ENCODE measurements around the gene HAGH. TPM values are rescaled to one million over a fixed set of nuclear protein-coding genes. Genes with fewer than 3 reads are reported as not detected.
"Not testable (repeated sequence)": the region's sequence is repeated elsewhere in the genome, so short reads cannot be mapped to it uniquely, and the experiment has no call there.

Gene HAGH
- total RNA-seq, 1 donor from 2014 or later, result 31.1 TPM

- no peak for DNase-seq
These were observed 16.5 kb downstream of the HAGH start for GRCh38 chr16:1810106-1810505.

GRCh38 chr16:1809281-1809801, 17.3 kb downstream of the HAGH start:
- DNase-seq, result no peak

- no peak for DNase-seq
These were observed 17.9 kb downstream of the HAGH start for GRCh38 chr16:1808691-1809090.

- no peak for DNase-seq
These were observed 19.0 kb downstream of the HAGH start for GRCh38 chr16:1807626-1808025.

- DNase-seq, result no peak
These were observed 25.9 kb downstream of the HAGH start for GRCh38 chr16:1800701-1801100.

GRCh38 chr16:1799263-1799662, 27.4 kb downstream of the HAGH start:
- not testable (repeated sequence) for DNase-seq

- DNase-seq, result no peak
These were observed 31.5 kb downstream of the HAGH start for GRCh38 chr16:1794908-1795666.

- DNase-seq, result no peak
These were observed 32.3 kb downstream of the HAGH start for GRCh38 chr16:1794221-1794871.

- no peak for DNase-seq
These were observed 32.9 kb downstream of the HAGH start, which contains the start of gene IGFALS for GRCh38 chr16:1793578-1794220. Gene IGFALS, minus strand, starts transcription at chr16:1793705. Its CDS starts 53 bp downstream, at chr16:1793652.

GRCh38 chr16:1792836-1793577, 33.6 kb downstream of the HAGH start:
- DNase-seq, result no peak

GRCh38 chr16:1791943-1792812, 34.4 kb downstream of the HAGH start:
- no peak for DNase-seq

GRCh38 chr16:1791256-1791942, 35.2 kb downstream of the HAGH start:
- no peak for DNase-seq

GRCh38 chr16:1790611-1791255, 35.9 kb downstream of the HAGH start:
- no peak for DNase-seq

- no peak for DNase-seq
These were observed 36.4 kb downstream of the HAGH start for GRCh38 chr16:1790261-1790610.

GRCh38 chr16:1789643-1790045, 37.0 kb downstream of the HAGH start:
- DNase-seq, result no peak

GRCh38 chr16:1788708-1789100, 37.9 kb downstream of the HAGH start:
- DNase-seq, result no peak

- no peak for DNase-seq
These were observed 38.4 kb downstream of the HAGH start for GRCh38 chr16:1788095-1788707.

- DNase-seq, result no peak
These were observed 39.1 kb downstream of the HAGH start for GRCh38 chr16:1787322-1788094.

GRCh38 chr16:1787056-1787321, 39.6 kb downstream of the HAGH start:
- DNase-seq, result no peak

All from skin of body (tissue), 2 donors.